ENCODE data around the gene DIPK1B.

The DIPK1B gene
- 0.09 to 0.30 reads per million in 2 experiments for total RNA-seq

GRCh38 chr9:136711751-136712689 lies at the start of gene DIPK1B:
TSS of gene DIPK1B (plus strand) at chr9:136712572. CDS start at chr9:136712666, 94 bp downstream.
- no peak for DNase-seq (ENCODE audit: low read depth)

GRCh38 chr9:136662656-136663581 lies 49.5 kb upstream of the DIPK1B start, which contains the start of gene EGFL7:
TSS of gene EGFL7 (plus strand) at chr9:136662916. CDS start at chr9:136668283, 5,367 bp downstream.
- no peak for DNase-seq (ENCODE audit: low read depth)

GRCh38 chr9:136664000-136664915 lies 48.1 kb upstream of the DIPK1B start:
- no peak for DNase-seq (ENCODE audit: low read depth)

- DNase-seq (ENCODE audit: low read depth): no peak
Observed at GRCh38 chr9:136665111-136665703, 47.2 kb upstream of the DIPK1B start.

GRCh38 chr9:136665704-136666371 lies 46.5 kb upstream of the DIPK1B start:
- DNase-seq (ENCODE audit: low read depth): no peak

- DNase-seq (ENCODE audit: low read depth): no peak
Observed at GRCh38 chr9:136666372-136667213, 45.8 kb upstream of the DIPK1B start.

GRCh38 chr9:136667214-136667939 lies 45.0 kb upstream of the DIPK1B start:
- DNase-seq (ENCODE audit: low read depth): no peak

- DNase-seq (ENCODE audit: low read depth): no peak
Observed at GRCh38 chr9:136667940-136668760, 44.2 kb upstream of the DIPK1B start.

GRCh38 chr9:136668983-136669790 lies 43.2 kb upstream of the DIPK1B start:
- DNase-seq (ENCODE audit: low read depth): no peak

- DNase-seq (ENCODE audit: low read depth): no peak
Observed at GRCh38 chr9:136669791-136670464, 42.4 kb upstream of the DIPK1B start.

- no peak for DNase-seq (ENCODE audit: low read depth)
Observed at GRCh38 chr9:136670576-136671253, 41.7 kb upstream of the DIPK1B start.

GRCh38 chr9:136671254-136671614 lies 41.1 kb upstream of the DIPK1B start:
- no peak for DNase-seq (ENCODE audit: low read depth)

- DNase-seq (ENCODE audit: low read depth): no peak
Observed at GRCh38 chr9:136671646-136672430, 40.5 kb upstream of the DIPK1B start.

- DNase-seq (ENCODE audit: low read depth): no peak
Observed at GRCh38 chr9:136672431-136673087, 39.8 kb upstream of the DIPK1B start.

Measured in T follicular helper cell (primary cell).